A549 (cell line): ENCODE data around the gene TCF7L2.

Experiments
- CTCF ChIP-seq: fragments of >200 bp; sonication (Bioruptor Twin); formaldehyde crosslinking; IDR thresholded peaks from 3 replicates; pipeline ENCODE4 v1.5.1; 2016
- ELK1 ChIP-seq: fragments of 150-350 bp; IDR thresholded peaks from 2 replicates; pipeline ENCODE4 v1.6.1; 2014; ENCODE audit warnings: low read depth, mild to moderate bottlenecking, low read length
- GATA3 ChIP-seq: IDR thresholded peaks from 2 replicates; pipeline ENCODE4 v1.6.1; 2012; ENCODE audit warnings: borderline replicate concordance
- HDAC2 ChIP-seq: fragments of 200-600 bp; sonication (generic); IDR thresholded peaks from 2 replicates; pipeline ENCODE4 v1.6.1; 2016
- JUN ChIP-seq, 2 experiments: fragments of >200 bp; sonication (Bioruptor Twin); formaldehyde crosslinking; IDR thresholded peaks; 2 replicates in 1 of 2; 3 replicates in 1 of 2; pipeline ENCODE4 v1.6.1; 2016 to 2017
- MAX ChIP-seq: IDR thresholded peaks from 2 replicates; pipeline ENCODE4 v1.6.1; 2012

- TF ChIP-seq HDAC2 (no peak), ELK1 (no peak), GATA3 (no peak), CTCF (no peak), JUN (IDR thresholded peaks at IDR 0.05) (no peak), MAX (no peak)
These were observed 74.9 kb downstream of the TCF7L2 start for GRCh38 chr10:113024930-113025329.
